ENCODE results near the gene SCUBE1.
"Not testable (repeated sequence)": the region's sequence is repeated elsewhere in the genome, so short reads cannot be mapped to it uniquely, and the experiment has no call there.

The SCUBE1 gene

GRCh38 chr22:43299736-43300135 is 43.4 kb downstream of the SCUBE1 start:
- no peak for DNase-seq

GRCh38 chr22:43298062-43298801 is 44.9 kb downstream of the SCUBE1 start:
- no peak for DNase-seq

- DNase-seq, result no peak
These were observed 45.7 kb downstream of the SCUBE1 start for GRCh38 chr22:43297270-43298061.

GRCh38 chr22:43296276-43296902 is 46.8 kb downstream of the SCUBE1 start:
- DNase-seq, result no peak

GRCh38 chr22:43295660-43296059 is 47.5 kb downstream of the SCUBE1 start:
- no peak for DNase-seq

GRCh38 chr22:43295173-43295572 is 48.0 kb downstream of the SCUBE1 start:
- DNase-seq, result no peak

- DNase-seq, result no peak
These were observed 49.3 kb downstream of the SCUBE1 start for GRCh38 chr22:43293655-43294392.

GRCh38 chr22:43293259-43293654 is 49.9 kb downstream of the SCUBE1 start:
- no peak for DNase-seq

GRCh38 chr22:43292630-43293018 is 50.5 kb downstream of the SCUBE1 start:
- DNase-seq, result no peak

- no peak for DNase-seq
These were observed 51.8 kb downstream of the SCUBE1 start for GRCh38 chr22:43291381-43291780.

GRCh38 chr22:43289976-43290721 is 53.0 kb downstream of the SCUBE1 start:
- DNase-seq, result peak; percentile 12

GRCh38 chr22:43289531-43289963 is 53.6 kb downstream of the SCUBE1 start:
- no peak for DNase-seq

- no peak for DNase-seq
These were observed 54.3 kb downstream of the SCUBE1 start for GRCh38 chr22:43288807-43289420.

- no peak for DNase-seq
These were observed 54.8 kb downstream of the SCUBE1 start for GRCh38 chr22:43288378-43288777.

- DNase-seq, result no peak
These were observed 55.7 kb downstream of the SCUBE1 start for GRCh38 chr22:43287441-43287840.

GRCh38 chr22:43281394-43281793 is 61.8 kb downstream of the SCUBE1 start:
- DNase-seq, result no peak

- DNase-seq, result not testable (repeated sequence)
These were observed 62.7 kb downstream of the SCUBE1 start for GRCh38 chr22:43280523-43280886.

GRCh38 chr22:43279867-43280522 is 63.2 kb downstream of the SCUBE1 start:
- DNase-seq, result no peak

GRCh38 chr22:43277987-43278601 is 65.1 kb downstream of the SCUBE1 start:
- DNase-seq, result no peak

- no peak for DNase-seq
These were observed 66.1 kb downstream of the SCUBE1 start for GRCh38 chr22:43277091-43277490.

GRCh38 chr22:43276321-43276720 is 66.9 kb downstream of the SCUBE1 start:
- no peak for DNase-seq
